Sciatic nerve (tissue), 2 donors: Measurements from ENCODE around the gene RNF115. TPM values are rescaled to one million over a fixed set of nuclear protein-coding genes. Genes with fewer than 3 reads are reported as not detected.
A peak's percentile ranks its signal among the peaks of the same experiment; 100 is the strongest.

Experiments
- ATAC-seq: fragments of 200-7000 bp; cut with Tn5 transposase; one replicate; pipeline ENCODE4 v1.9.1; 2020; ENCODE audit warnings: mild to moderate bottlenecking, moderate library complexity
- DNase-seq: peaks from one replicate; pipeline ENCODE4 v3.0.0-alpha.2; 2020; ENCODE audit warnings: low spot score
- intact Hi-C: fragments of 100-400 bp; cut with DNase I; formaldehyde crosslinking; loops from one replicate; pipeline ENCODE4 v1.14.2; 2022
- total RNA-seq: library from RNA; stranded (reverse); fragmentation: NEBNext Ultra II Directional; extraction: Animal tissue kit (Norgen Biotek cat#: 25700); gene quantifications from one replicate; pipeline ENCODE4 v1.2.1, GENCODE V29; 2021
- donor health status: DM: no; HTN: no; CAD: no.
- donor health status: DM: no; HTN: no; CAD: no.

RNF115 gene
- total RNA-seq, 1 donor from 2014 or later = 19.9 TPM

DNA sequence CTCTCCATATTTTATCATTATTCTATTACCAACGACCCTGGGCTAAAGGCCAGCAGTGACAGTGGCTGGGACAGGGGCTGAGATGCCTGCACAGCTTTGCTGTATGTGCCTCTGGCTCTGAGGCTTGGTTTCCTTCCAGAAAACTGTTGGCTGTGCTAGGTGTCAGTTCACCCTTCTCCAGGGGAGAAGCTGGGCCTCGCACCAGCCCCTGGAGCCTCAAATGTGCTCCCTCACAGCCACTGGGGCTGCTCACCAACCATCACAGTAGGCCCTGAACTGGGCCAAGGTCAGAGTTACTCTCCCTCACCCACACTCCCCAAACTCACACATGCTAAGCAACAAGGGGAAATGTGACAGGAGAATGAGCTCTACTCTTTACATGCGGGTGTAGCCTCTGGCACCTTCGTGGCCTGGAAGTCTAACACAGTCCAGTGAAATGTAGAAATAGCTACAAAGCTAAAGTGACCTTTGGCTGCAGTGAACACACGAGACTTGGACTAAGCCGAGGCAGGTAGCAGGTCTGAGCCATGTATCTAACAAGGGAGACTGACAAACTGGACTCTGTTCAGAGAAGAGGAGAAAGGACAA, 109.3 kb downstream of the RNF115 start:
- DNase-seq = no peak
- no peak for ATAC-seq
- intact Hi-C loops = no loop called here

DNA sequence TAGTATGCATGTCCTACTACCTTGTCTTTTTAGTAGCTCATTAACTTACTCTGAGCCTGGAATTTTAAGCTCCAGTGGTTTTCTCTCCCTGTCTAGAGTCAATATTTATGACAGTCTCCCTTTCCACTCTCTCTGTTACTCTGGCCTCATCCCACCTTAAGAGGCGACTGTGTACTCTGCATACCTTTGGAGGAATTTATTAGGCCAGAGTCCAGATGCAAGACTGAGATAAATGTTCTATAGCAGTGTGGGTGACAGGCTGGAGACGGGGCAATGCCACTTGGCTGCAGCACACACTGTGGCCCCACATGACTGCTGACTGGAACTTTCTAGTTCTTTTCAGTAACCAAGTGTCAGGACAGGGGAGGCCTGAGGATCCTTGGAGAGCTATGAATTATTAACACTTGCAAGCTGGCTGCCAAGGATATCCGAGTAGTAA, 112.7 kb downstream of the RNF115 start:
- ATAC-seq (no peak), DNase-seq (no peak)
- intact Hi-C loops = no loop called here

DNA sequence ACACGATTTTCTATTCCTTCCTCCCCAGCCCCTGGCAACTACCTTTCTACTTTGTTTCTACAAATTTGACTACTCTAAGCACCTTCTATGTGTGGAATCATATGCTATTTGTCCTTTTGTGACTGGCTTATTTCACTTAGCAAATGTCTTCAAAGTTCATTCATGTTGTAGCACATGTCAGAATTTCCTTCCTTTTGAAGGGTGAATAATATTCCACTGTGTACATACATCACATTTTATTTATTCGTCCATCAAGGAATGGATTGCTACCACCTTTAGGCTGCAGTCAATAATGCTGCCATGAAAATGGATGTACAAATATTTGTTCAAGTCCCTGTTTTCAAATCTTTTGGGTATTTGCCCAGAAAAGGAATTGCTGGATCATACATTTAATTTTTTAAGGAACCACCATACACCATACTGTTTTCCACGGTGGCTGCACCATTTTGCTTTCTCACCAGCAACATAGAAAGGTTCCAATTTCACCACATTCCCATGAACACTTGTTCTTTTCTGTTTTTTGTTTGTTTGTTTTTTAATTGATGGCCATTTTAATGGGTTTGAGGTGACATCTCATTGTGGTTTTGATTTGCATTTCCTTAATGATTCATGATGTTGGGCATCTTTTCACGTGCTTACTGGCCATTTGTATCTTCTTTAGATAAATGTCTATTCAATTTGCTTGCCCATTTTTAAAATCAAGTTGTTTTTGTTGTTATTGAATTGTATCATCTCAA, 113.4 kb downstream of the RNF115 start:
- intact Hi-C loops = no loop called here
- no peak for DNase-seq
- ATAC-seq = no peak

DNA sequence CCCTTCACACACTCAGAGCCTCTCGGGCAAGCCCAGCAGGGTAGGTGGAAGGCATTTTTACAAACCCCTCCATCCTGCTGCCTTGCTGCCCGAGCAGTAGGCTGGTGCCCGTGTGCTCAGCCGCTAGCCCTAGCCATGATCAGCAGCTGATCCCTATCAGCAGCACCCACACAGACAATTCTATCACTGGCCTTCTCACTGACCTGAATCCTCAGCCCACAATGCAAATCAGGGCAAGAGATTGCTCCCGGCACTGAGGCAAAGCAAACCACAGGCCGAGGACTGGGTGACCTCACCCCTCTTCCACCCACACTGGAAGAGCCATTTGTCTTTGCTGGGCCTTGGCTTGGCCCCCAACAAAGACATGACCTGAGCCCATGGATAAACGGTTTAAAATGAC, 115.8 kb downstream of the RNF115 start:
- DNase-seq (no peak), ATAC-seq (no peak)
- intact Hi-C loops = no loop called here

DNA sequence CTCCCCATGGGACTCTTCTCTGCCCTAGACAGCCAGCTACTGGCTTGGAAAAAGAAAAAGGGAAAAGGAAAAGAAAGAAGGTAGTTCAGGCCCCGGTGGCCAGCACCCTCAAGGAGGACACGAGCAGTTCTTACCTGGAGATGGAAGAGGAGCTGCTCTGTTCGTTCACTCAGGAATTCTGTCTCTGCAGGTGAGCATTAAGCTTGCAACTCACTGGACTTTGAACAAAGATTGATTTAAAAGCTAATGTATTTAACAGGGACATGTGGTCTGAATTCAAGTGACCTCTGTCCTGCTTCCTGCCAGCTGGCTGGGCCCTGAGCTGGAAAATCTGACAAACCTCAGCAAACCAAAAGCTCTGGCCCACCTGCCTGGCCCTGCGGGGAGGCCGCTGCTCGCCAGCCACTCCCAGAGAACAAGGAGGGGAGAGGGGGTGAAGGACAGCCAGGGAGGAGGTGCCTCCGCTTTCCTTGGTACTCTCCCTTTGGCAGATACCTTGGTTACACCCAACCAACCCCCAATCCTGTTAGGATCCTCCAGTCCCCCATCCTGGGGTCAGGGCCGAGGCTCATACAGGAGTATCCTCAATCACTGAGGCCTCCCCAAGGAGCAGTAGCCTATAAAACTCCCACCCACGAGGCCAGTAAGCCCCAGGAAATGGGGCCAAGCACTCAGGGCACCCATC, 116.6 kb downstream of the RNF115 start, which contains the start of gene PDZK1:
Gene PDZK1, minus strand, starts transcription at position 186 of the 685 bp plus-strand sequence. CDS start 19,347 bp downstream, outside the sequence.
- intact Hi-C loops = no loop called here
- no peak for DNase-seq
- ATAC-seq = no peak

DNA sequence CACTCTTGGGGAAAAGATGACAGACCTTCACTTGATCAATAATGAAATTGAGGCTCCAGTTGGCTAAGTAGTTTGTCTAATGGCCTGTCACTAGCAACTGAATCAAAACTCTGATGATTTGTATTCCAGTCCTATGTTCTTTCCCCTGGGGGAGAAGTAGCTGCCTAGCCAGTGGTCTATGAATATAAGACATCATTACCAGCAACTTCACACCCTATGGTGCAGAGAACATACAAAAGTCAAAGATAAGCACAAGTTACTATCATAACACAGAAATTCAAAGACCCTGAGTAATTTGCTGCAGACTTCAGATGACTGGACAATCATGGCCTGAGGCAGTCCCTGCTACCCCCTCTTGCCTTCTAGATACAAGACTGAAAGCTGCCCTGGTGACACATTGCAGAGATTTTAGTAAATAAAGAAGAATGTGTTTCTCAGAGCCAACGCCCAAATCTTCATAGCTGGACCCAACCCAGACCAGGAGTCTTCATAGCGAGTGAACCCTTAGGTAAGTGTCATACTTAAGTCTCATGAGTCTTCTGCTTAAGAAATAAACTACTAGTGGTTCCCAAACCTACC, 117.7 kb downstream of the RNF115 start:
- ATAC-seq (no peak), DNase-seq (no peak)
- intact Hi-C loops = no loop called here

DNA sequence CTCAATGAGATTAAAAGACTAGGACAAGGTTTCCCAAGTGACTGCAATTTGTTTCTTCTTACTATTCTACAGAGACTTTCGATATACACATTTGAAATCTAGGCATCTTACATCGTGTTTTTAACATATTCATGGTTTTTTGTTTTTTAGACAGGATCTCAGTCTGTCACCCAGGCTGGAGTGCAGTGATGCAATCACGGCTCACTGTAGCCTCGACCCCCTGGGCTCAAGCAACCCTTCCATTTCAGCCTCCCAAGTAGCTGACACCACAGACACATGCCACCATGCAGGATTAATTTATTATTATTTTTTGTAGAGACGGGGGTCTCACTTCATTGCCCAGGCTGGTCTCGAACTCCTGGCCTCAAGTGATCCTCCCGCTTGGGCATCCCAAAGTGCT, 118.3 kb downstream of the RNF115 start:
- intact Hi-C loops = no loop called here
- ATAC-seq = no peak

DNA sequence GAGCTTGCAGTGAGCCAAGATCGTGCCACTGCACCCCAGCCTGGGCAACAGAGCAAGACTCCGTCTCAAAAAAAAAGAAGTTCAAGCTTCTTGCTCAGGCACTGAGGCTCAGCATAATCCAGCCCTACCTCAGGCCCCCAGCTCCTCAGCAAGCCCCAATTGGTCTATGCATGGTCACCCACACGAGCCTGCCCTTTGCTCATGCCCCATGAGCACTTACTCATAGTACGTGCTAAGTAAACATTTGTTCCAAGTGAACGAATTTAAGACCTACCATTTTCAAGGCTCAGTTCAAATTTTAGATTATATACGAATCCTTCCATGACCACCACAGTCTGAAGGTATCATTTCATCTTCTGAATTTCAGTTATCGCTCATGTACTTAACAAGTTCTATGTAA, 121.1 kb downstream of the RNF115 start:
- no peak for DNase-seq
- intact Hi-C loops = no loop called here
- ATAC-seq = no peak

More for the DNA sequence above, 118.3 kb downstream of the RNF115 start:
- no peak for DNase-seq

DNA sequence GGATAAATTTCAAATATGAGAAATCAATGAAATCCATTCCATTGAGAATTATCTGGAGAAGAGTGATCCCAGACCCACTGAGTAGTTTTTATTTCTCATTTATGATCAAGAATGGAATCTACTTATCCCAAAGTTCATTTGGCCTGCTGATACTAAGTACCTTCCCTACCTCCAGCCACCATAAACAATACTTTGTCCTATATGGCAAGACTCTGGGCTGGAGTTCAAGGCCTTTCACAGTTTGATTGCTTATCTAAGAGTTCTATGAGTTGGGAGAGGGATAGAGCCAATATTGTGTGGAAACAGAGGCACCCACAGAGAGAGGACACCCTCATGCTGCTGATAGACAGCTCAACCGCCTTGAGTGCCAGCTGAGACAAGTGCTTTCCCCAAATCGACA, 121.8 kb downstream of the RNF115 start:
- intact Hi-C loops = no loop called here
- no peak for ATAC-seq
- DNase-seq = no peak

DNA sequence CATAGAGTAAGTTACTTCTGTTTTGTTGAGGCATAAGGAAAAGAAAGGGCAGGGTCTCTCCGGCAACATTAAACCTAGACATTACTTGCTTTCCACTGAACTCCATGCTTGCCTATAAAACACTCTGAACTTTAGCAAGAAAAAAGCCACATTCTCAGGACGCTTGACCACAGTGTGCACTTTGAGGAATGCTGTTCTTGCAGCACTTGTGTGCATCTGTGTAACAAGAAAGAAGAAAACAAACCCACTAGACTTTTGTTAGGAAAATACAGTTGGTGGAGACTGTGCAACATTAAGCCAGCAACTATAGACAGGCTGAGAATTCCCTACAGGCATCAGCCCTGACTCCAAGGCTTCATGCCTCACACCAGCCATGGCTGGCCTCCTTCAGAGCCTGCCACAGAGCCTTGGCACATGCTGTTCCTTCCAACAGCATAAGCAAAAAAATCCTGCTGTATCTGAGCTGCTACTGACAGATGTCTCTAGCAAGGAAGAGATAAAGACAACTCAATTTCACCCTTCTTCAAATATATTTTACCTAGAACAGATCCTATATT, 122.5 kb downstream of the RNF115 start:
- ATAC-seq = no peak
- DNase-seq = no peak
- intact Hi-C loops = no loop called here

DNA sequence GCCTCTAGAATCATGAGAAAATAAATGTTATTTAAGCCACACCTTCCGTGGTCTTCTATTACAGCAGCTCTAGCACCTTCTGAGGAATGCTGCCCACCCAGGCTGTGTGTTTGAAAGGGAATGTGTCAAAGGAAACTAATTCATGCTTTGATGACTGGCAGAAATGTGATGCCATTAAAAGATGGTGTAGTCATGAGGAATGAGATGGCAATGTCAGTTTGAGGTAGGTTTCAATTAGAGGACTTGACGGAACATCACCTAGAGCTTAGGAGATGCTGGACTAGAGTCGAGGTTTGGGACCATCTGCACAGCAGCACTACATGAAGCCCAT, 127.3 kb downstream of the RNF115 start:
- ATAC-seq = no peak
- intact Hi-C loops = no loop called here
- no peak for DNase-seq

DNA sequence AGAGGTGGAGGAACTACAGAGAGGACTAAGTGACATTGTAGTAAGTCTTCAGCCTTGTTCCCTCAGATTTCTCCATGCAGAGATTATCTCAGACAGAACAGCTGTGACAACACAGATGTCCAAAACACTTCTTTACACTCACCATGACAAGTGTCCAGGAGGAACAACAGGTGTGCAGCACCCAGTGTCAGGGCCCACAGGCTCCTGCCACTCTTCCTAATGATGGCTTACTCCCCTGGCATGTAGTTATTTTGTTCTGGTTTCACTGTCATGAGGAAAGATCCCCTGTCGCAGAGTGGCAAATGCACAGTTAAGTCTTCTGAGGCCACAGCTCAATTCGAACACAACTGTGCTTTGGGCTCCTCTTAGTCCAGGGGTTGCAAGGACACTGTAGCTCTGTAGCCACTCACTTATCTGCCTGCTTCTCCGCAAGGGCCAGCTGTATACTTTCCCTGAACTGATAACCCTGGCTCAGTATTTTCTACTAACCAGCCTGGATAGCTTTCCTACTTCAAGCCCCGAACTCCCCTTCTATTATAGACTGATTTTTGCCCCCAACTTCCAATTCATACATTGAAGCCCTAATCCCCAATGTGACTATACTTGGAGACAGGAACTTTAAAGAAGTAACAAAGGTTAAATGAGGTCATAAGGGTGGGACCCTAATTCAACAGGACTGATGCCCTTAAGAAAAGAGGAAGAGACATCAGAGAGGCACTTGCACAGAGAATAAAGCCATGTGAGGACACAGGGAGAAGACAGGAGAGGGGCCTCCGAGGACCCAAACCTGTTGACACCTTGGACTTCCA, 127.9 kb downstream of the RNF115 start:
- DNase-seq (no peak), ATAC-seq (no peak)
- intact Hi-C loops = no loop called here

DNA sequence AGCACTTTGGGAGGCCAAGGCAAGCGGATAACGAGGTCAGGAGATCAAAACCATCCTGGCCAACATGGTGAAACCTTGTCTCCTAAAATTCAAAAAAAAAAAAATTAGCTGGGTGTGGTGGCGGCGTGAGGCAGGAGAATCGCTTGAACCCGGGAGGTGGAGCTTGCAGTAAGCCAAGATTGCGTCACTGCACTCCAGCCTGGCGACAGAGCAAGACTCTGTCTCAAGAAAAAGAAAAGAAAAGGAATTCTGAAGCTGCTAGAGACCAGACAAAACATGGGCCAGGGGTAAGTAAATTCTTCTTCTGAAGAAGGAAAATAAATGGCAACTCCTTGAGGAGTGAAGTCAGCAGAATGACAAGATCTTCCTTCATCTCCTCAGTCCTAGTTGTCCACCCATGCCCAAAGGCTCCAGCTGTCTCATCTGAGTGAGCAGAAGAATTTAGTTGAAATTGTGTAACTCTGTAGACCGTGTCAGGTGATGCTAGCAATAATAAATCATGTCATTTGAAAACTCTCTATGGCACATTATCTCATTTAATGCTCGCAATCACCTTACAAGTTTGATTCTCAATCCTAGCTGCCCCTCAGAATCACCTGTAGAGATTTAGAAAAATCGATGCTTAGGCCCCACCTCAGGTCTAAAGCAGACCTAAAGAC, 131.0 kb downstream of the RNF115 start:
- DNase-seq = no peak
- no peak for ATAC-seq
- intact Hi-C loops = no loop called here

DNA sequence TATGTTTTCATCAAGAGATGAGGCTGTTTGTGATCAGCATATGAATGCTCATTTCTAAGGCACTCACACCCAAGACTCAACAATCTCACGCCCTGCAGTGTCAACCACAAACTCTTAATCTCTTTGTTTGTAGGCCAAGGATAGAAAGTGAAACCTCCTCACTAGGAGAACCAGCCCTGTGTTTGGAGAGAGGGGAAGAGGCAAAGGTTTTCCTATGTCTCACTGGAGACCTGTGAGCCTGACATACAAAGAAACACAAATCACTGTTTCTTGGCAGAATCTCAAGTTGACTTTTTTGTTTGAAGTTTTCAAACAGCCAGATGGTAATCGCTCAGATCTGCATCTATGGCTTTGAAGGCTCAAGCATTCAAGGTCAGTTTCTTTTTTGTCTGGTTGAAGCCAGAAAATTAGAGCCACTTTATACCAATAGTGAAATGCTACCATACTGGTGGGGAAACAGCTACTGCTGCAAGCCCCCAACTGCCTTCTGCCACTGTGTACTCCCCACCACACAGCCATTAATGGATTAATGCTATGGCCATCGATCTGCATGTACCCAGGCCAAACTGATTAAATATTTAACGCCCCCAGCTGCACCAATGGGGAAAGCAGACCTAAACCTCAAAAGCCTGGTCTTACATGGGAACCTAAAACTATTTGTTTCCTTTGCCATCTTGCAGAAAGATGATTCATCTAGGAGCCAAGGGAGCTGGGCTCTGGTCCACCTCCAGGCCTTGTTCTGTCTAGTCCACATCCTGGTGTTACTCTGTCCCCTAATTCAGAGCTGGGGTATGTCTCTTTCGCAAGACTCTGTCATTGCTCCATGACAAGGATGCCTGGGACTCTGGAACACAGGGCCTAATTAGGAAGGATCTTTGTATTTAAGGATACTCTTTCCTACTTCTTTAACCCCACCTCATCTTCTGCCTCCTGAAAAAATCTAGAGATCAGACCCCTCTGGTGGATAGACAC, 133.0 kb downstream of the RNF115 start:
- intact Hi-C loops = no loop called here
- DNase-seq (no peak), ATAC-seq (peak; percentile 88)

DNA sequence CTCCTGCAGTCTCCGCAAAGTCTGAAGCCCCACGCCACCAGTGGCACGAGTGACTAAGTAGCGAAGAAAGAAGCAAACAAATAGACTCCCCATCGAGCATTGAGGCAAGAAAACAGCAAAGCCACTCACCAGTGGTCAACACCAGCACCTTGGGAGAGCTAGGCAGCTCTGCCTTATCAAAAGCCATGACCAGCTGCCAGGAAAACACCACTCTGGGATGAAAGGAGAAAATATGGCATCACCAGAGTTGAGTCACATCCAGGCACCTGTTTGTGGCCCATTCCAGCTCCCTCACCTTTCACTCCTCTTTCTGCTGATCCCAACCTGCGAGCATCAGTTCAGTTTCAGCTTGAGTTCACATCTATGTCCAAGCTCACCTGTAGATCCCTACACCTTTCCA, 134.0 kb downstream of the RNF115 start:
- intact Hi-C loops = no loop called here
- ATAC-seq = no peak
- no peak for DNase-seq

DNA sequence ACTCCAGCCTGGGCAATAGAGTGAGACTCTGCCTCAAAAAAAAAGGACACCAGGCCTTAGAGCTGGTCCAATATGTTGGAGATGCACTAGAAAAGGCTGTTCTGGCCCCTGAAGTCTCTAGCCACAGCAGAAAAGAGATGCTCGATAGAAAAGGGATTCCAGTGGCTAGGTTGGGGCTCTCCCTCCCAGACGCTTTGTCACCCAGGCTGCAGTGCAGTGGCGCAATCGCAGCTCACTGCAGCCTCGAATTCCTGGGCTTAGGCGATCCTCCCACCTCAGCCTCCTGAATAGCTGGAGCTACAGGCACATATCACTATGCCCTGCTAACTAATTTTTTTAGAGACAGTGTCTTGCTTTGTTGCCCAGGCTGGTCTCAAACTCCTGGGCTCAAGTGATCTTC, 135.0 kb downstream of the RNF115 start:
- ATAC-seq (no peak), DNase-seq (no peak)
- intact Hi-C loops = no loop called here
